OCI-LY3 (cell line): ENCODE data around the gene MAGI2.

ENCODE experiments used
- EZH2phosphoT487 ChIP-seq: fragments of 200-600 bp; shearing (Covaris generic); IDR thresholded peaks from 2 replicates; pipeline ENCODE4 v1.6.1; 2018; ENCODE audit warnings: antibody characterized with exemption, mixed run types, low read depth
- TF ChIP-seq, protein P1 (sequence below): fragments of 200-600, 300-600 bp; sonication (generic); IDR thresholded peaks from 2 replicates; pipeline ENCODE4 v1.5.1; 2014; ENCODE audit warnings: antibody characterized with exemption, low read length, low read depth

DNA sequence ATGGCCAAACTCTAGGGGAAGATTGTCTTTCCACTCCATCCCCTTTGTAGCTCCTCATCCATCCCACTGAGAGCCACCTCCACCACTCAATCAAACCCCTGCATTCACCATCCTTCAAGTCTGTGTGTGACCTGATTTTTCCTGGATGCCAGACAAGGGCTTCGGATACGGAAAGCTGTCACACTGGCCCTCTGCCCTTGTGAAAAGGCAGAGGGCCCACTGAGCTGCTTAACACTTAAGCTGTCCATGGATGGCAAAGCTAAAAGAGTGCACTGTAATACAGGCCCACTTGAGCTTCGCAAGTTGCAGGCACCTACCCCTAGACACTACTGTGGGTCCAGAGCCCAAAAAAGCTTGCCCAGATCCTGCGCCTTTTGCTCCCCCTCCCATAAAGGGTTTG, 237.2 kb downstream of the MAGI2 start:
- TF ChIP-seq, protein P1, sequence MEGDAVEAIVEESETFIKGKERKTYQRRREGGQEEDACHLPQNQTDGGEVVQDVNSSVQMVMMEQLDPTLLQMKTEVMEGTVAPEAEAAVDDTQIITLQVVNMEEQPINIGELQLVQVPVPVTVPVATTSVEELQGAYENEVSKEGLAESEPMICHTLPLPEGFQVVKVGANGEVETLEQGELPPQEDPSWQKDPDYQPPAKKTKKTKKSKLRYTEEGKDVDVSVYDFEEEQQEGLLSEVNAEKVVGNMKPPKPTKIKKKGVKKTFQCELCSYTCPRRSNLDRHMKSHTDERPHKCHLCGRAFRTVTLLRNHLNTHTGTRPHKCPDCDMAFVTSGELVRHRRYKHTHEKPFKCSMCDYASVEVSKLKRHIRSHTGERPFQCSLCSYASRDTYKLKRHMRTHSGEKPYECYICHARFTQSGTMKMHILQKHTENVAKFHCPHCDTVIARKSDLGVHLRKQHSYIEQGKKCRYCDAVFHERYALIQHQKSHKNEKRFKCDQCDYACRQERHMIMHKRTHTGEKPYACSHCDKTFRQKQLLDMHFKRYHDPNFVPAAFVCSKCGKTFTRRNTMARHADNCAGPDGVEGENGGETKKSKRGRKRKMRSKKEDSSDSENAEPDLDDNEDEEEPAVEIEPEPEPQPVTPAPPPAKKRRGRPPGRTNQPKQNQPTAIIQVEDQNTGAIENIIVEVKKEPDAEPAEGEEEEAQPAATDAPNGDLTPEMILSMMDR = no peak
- TF ChIP-seq EZH2phosphoT487 = no peak
